ENCODE results near the gene SHOX. TPM values are rescaled to one million over a fixed set of nuclear protein-coding genes. Genes with fewer than 3 reads are reported as not detected.
"Not testable (repeated sequence)": the region's sequence is repeated elsewhere in the genome, so short reads cannot be mapped to it uniquely, and the experiment has no call there.

Gene SHOX
- total RNA-seq, 1 donor from 2014 or later, result not detected

GRCh38 chrX:586351-586750 is 44.2 kb upstream of the SHOX start:
- Histone ChIP-seq H3K4me3 (no peak overlapping the region), H3K4me1 (no peaks in the 10 kb centered on the region), H3K27me3 (no peaks in the 10 kb centered on the region), H3K9me3 (no peaks in the 10 kb centered on the region), H3K27ac (no peak overlapping the region), H3K36me3 (no peaks in the 10 kb centered on the region)
- peak; percentile 5 to 61 for DNase-seq (ENCODE audit: extremely low spot score in 2 of 2)
- no peak for TF ChIP-seq CTCF (IDR thresholded peaks at IDR 0.05)
- TF ChIP-seq POLR2AphosphoS5 (IDR thresholded peaks at IDR 0.05; ENCODE audit: insufficient read depth in 1 of 2, low read depth in 1 of 2), result no peak
- no peak for TF ChIP-seq POLR2A (IDR thresholded peaks at IDR 0.05)
- intact Hi-C loops (cut with DNase I), result no loop called here

- H3K27ac ChIP-seq; intact Hi-C loops (cut with DNase I); H3K4me3 ChIP-seq; H3K4me1 ChIP-seq; H3K36me3 ChIP-seq; H3K9me3 ChIP-seq; H3K27me3 ChIP-seq: not testable (repeated sequence)
- DNase-seq (ENCODE audit: extremely low spot score in 2 of 2), result peak; percentile 10 to 12
Observed at GRCh38 chrX:589261-589660, 41.3 kb upstream of the SHOX start.

- H3K36me3 ChIP-seq, result no peaks in the 10 kb centered on the region
- DNase-seq (ENCODE audit: extremely low spot score in 2 of 2), result peak; percentile 25 to 89
- no peaks in the 10 kb centered on the region for H3K4me1 ChIP-seq
- H3K27me3 ChIP-seq, result no peaks in the 10 kb centered on the region
- no peak overlapping the region for H3K4me3 ChIP-seq
- H3K9me3 ChIP-seq, result no peaks in the 10 kb centered on the region
- no peak overlapping the region for H3K27ac ChIP-seq
- TF ChIP-seq POLR2A (IDR thresholded peaks at IDR 0.05), result no peak
- no peak for TF ChIP-seq POLR2AphosphoS5 (IDR thresholded peaks at IDR 0.05; ENCODE audit: insufficient read depth in 1 of 2, low read depth in 1 of 2)
- intact Hi-C loops (cut with DNase I), result no loop called here
Observed at GRCh38 chrX:590693-591404, 39.7 kb upstream of the SHOX start.

GRCh38 chrX:599837-600715 is 30.5 kb upstream of the SHOX start:
- Histone ChIP-seq H3K4me3 (no peak overlapping the region), H3K27me3 (no peaks in the 10 kb centered on the region), H3K9me3 (peaks cover 5% of the 10 kb centered on the region), H3K36me3 (no peaks in the 10 kb centered on the region), H3K27ac (no peak overlapping the region), H3K4me1 (no peaks in the 10 kb centered on the region)
- TF ChIP-seq POLR2AphosphoS5 (IDR thresholded peaks at IDR 0.05; ENCODE audit: insufficient read depth in 1 of 2, low read depth in 1 of 2) (no peak), CTCF (IDR thresholded peaks at IDR 0.05) (no peak), POLR2A (IDR thresholded peaks at IDR 0.05) (no peak)
- intact Hi-C loops (cut with DNase I), result no loop called here
- DNase-seq (ENCODE audit: extremely low spot score in 2 of 2), result peak; percentile 55 to 62

- H3K27me3 ChIP-seq; H3K9me3 ChIP-seq; H3K4me3 ChIP-seq; H3K27ac ChIP-seq; H3K36me3 ChIP-seq; intact Hi-C loops (cut with DNase I); H3K4me1 ChIP-seq: not testable (repeated sequence)
- peak; percentile 25 to 31 for DNase-seq (ENCODE audit: extremely low spot score in 2 of 2)
Observed at GRCh38 chrX:603029-603428, 27.6 kb upstream of the SHOX start.

GRCh38 chrX:604616-605015 is 26.0 kb upstream of the SHOX start:
- H3K36me3 ChIP-seq; H3K4me3 ChIP-seq; H3K27me3 ChIP-seq; H3K4me1 ChIP-seq; H3K27ac ChIP-seq; H3K9me3 ChIP-seq; intact Hi-C loops (cut with DNase I): not testable (repeated sequence)
- DNase-seq (ENCODE audit: extremely low spot score in 2 of 2), result peak in 1 of 2 donors; percentile 9

- H3K4me1 ChIP-seq; H3K27me3 ChIP-seq; H3K27ac ChIP-seq; H3K4me3 ChIP-seq; H3K36me3 ChIP-seq; H3K9me3 ChIP-seq; intact Hi-C loops (cut with DNase I): not testable (repeated sequence)
- DNase-seq (ENCODE audit: extremely low spot score in 2 of 2), result peak in 1 of 2 donors; percentile 31
Observed at GRCh38 chrX:608088-608487, 22.5 kb upstream of the SHOX start.
